ENCODE results near the gene RRAS2.
A peak's percentile ranks its signal among the peaks of the same experiment; 100 is the strongest.
"Not testable (repeated sequence)": the region's sequence is repeated elsewhere in the genome, so short reads cannot be mapped to it uniquely, and the experiment has no call there.

Gene RRAS2

DNA sequence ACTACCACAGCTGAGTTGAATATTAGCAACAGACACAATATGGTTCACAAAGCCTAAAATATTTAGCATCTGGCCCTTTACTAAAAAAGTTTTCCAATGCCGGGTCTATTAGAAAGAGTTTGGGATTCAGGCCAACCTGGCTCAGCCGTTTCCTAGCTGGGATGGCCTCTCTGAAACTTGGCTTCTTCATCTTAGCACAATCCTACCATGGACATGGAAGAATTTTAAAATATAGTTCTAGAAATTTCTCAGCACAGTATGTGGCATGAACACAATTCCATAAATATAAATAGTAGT lies 103.8 kb downstream of the RRAS2 start:
- no peak for DNase-seq (ENCODE audit: low read depth)

DNA sequence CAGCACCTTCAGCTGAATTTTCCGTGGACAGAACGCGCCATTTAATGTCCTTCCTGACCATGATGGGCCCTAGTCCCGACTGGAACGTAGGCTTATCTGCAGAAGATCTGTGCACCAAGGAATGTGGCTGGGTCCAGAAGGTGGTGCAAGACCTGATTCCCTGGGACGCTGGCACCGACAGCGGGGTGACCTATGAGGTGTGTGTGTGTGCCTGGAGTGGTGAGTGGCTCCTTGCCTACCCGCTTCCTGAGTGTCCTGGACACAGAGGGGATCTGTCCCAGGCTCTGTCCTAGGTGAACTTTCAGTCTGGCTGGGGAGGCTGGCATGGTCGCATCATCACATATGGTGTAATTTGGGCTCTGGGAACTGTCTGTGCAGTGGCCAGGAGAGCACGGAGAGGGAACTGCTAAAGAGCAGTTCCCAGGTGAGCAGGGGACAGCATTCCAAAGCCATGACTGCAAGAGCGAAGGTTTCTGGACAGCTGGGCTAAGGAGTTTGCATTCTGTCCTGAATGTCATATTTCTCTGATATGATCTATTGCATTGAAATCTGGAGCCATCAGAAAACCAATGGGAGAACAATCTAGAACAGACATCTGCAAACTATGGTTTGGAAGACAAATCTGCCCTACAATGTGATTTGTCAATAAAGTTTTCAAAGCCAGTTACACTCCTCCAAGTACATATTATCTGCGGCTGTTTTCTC lies 104.3 kb downstream of the RRAS2 start:
- no peak for DNase-seq (ENCODE audit: low read depth)

- no peak for DNase-seq (ENCODE audit: low read depth)
Measured at GRCh38 chr11:14253840-14254239, 105.1 kb downstream of the RRAS2 start.

DNA sequence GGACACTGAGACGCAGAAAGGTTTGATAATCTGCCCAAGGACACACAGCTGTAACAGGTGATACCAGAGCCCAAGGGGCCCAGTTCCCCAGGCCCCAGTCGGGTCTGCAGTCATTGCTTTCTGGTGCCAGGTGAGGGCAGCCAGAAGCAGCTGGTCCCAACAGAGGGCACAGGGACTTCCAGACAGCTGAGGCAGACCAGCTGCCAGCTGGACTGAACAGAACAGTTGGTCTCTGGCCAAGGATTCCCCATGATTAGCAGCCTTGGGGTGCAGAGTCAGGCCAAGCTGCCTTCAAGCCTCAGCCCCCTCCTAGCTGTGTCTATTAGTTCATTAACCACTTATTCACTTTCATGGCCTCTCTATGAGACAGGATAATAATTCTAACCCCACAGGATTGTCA lies 105.6 kb downstream of the RRAS2 start:
- no peak for DNase-seq (ENCODE audit: low read depth)

DNA sequence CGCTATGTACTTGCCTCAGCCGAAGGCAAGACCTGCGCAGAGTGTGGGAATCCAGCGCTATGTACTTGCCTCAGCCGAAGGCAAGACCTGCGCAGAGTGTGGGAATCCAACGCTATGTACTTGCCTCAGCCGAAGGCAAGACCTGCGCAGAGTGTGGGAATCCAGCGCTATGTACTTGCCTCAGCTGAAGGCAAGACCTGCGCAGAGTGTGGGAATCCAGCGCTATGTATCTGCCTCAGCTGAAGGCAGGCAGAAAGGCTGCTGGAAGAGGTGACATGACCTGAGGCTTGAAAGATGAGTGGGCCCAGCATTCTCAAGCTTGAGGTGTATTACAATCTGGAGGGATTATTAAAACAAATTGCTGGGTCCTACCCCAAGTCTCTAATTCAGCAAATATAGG lies 106.5 kb downstream of the RRAS2 start:
- not testable (repeated sequence) for DNase-seq (ENCODE audit: low read depth)

- no peak for DNase-seq (ENCODE audit: low read depth)
Measured at GRCh38 chr11:14251754-14252153, 107.2 kb downstream of the RRAS2 start.

- DNase-seq (ENCODE audit: low read depth), result peak; percentile 7
Measured at GRCh38 chr11:14249121-14249963, 109.6 kb downstream of the RRAS2 start.

- DNase-seq (ENCODE audit: low read depth), result no peak
Measured at GRCh38 chr11:14248580-14248981, 110.4 kb downstream of the RRAS2 start.

DNA sequence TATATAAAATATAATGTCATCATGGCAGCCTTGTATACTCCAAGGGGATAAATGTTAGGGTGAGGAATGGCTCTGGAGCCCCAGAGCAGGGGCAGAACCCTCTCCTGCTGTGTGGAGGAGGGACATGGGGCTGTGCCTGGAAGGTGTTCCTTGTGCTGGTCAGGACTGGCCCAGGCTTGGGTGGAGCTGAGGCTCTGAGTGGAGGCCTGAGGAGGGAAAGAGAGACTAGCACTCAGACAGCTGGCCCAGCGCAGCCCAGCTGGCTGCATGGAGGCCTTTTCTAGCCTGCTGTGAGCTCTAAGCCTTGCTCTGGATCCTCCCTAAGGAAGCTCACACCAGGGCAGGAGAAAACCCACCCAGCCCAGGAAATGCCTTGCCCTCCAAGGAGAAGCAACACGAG lies 113.5 kb downstream of the RRAS2 start:
- no peak for DNase-seq (ENCODE audit: low read depth)

DNA sequence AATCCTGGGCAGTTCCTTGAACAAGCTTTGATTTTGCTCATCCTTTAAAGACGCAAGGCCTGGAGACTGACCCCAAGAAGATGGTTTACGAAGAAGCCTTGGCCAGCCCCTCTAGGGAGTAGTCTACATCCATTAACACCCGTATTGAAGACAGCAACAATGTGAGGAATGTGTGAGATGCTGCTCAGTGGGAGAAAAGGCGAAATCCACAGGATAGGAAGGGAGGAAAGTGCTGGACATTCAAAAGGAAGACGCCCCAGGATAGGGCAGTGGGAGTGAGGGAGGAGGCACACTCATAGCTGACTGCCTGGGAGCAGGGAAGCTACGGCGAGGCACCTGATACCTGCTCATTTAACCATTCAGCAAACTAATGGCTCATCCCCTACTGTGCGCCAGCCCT lies 114.1 kb downstream of the RRAS2 start:
- DNase-seq (ENCODE audit: low read depth), result no peak

GRCh38 chr11:14242733-14243132 lies 116.2 kb downstream of the RRAS2 start:
- DNase-seq (ENCODE audit: low read depth), result no peak

DNA sequence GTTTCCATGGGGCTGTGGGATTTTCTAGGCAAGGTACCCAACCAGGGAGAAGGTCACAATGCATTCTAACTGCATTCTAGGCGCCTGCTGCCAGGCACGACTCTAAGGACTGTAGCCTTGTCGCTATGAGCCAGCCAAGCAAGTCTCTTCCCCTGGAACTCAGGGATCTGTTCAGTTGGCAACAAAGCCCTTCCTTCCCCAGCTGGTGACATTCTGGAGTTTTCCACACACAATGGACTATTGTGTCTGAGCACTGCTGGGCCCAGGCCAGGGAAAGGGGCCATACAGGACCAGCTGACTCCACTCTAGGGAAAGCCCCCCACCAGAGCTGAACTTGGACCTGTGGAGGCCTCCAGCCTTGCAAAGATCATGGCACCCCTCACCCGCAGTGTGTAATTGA lies 116.8 kb downstream of the RRAS2 start:
- DNase-seq (ENCODE audit: low read depth), result no peak

- DNase-seq (ENCODE audit: low read depth), result no peak
Measured at GRCh38 chr11:14240951-14241350, 118.0 kb downstream of the RRAS2 start.

- DNase-seq (ENCODE audit: low read depth), result no peak
Measured at GRCh38 chr11:14240221-14240620, 118.8 kb downstream of the RRAS2 start.

- peak; percentile 35 for DNase-seq (ENCODE audit: low read depth)
Measured at GRCh38 chr11:14237444-14237961, 121.5 kb downstream of the RRAS2 start.

DNA sequence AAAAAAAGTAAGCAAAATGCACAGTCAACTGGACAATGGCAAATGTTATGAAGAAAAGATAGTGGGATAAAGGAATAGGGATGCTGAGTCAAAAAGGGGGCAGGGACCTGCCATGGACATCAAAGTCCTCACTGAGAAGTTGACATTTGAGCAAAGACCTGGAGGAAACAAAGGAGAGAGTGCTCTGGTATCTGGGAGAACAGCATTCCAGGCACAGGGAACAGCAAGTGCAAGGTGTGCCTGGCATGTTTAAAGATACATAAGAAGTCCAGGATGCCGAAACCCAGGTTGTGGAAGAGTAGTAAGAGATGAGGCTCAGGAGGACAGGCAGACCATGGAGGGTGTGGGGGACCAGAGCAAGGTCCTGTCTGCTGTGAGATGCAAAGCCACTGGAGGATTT lies 123.3 kb downstream of the RRAS2 start:
- no peak for DNase-seq (ENCODE audit: low read depth)

DNA sequence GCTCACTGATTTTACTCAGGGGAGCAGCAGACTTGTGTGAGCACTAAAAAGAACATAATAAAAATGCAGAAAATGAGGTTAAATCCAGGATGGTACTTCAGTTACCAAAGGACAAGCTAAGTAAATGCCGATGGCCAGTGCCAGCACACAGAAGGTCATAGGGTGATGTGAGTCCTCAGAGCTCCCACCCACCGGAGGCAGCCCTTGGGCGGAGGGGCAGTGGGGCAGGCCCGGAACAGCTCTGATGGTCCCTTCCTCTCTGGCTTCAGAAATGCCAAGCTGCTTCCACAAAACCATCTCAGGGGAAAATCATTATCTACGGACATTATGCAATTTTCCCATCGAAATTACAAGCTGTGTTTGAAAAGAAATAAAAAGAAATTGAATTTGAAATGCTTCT lies 124.5 kb downstream of the RRAS2 start:
- no peak for DNase-seq (ENCODE audit: low read depth)

- DNase-seq (ENCODE audit: low read depth), result no peak
Measured at GRCh38 chr11:14232652-14233051, 126.3 kb downstream of the RRAS2 start.

DNA sequence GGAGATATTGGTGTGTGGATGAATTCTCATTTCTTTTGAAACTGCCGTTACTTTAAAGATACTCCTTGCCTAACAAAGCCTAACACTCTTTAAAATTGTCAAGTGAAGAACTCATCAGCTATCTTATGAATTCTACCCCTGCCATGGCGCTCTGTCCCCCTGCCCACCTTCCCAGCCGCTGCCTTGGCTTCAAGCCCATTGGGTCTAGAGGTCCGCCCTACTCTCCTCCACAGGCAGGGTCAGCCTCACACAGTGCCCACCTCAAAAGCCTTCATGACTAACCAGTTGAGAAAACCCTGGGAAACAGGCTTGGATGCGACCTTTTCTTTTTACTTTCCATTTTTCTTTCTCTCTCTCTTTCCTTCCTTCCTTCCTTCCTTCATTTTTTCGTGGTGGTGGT lies 128.6 kb downstream of the RRAS2 start:
- DNase-seq (ENCODE audit: low read depth), result no peak

- no peak for DNase-seq (ENCODE audit: low read depth)
Measured at GRCh38 chr11:14229472-14229871, 129.5 kb downstream of the RRAS2 start.

GRCh38 chr11:14228356-14228755 lies 130.6 kb downstream of the RRAS2 start:
- DNase-seq (ENCODE audit: low read depth), result no peak

Data from CMK (cell line).